Measurements from ENCODE around the gene RGMB. TPM values are rescaled to one million over a fixed set of nuclear protein-coding genes. Genes with fewer than 3 reads are reported as not detected.

Gene RGMB
- total and polyA plus RNA-seq, 2 of the 13 experiments (the other 11 are each of a cell fraction or from before 2014, with no cell fraction given), result 3.0 to 3.8 TPM

DNA sequence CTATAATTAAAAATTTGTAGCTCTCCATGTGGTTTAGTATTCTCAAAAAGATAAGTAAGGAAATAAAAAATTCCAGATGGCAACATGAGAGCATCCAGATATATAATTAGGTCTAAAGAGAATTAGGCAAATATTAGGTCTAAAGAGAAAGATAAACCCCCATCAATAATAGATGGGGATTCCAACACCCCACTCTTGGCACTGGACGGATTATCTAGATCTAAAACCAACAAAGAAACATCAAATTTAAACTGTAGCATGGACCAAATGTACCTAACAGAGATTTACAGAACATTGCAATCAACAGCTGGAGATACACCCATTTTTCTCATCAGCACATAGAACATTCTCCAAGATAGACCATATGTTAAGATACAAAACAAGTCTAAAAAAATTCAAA is 31.6 kb downstream of the RGMB start (continued):
- TF ChIP-seq AFF4 (CRISPR knock-in tag; IDR thresholded peaks at IDR 0.05), result no peak
- no peak for TF ChIP-seq ZNF205 (CRISPR knock-in tag; IDR thresholded peaks at IDR 0.05)
- TF ChIP-seq, protein P1, sequence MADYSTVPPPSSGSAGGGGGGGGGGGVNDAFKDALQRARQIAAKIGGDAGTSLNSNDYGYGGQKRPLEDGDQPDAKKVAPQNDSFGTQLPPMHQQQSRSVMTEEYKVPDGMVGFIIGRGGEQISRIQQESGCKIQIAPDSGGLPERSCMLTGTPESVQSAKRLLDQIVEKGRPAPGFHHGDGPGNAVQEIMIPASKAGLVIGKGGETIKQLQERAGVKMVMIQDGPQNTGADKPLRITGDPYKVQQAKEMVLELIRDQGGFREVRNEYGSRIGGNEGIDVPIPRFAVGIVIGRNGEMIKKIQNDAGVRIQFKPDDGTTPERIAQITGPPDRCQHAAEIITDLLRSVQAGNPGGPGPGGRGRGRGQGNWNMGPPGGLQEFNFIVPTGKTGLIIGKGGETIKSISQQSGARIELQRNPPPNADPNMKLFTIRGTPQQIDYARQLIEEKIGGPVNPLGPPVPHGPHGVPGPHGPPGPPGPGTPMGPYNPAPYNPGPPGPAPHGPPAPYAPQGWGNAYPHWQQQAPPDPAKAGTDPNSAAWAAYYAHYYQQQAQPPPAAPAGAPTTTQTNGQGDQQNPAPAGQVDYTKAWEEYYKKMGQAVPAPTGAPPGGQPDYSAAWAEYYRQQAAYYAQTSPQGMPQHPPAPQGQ (CRISPR knock-in tag; IDR thresholded peaks at IDR 0.05; ENCODE audit: borderline replicate concordance), result no peak
- TF ChIP-seq KMT2A (CRISPR knock-in tag; IDR thresholded peaks at IDR 0.05), result no peak
- TF ChIP-seq KDM4B (CRISPR knock-in tag; IDR thresholded peaks at IDR 0.05), result no peak
- TF ChIP-seq WIZ (CRISPR knock-in tag; IDR thresholded peaks at IDR 0.05), result no peak
- TF ChIP-seq IRX3 (CRISPR knock-in tag; IDR thresholded peaks at IDR 0.05; ENCODE audit: borderline replicate concordance, low read depth), result no peak
- no peak for TF ChIP-seq FOSL2 (CRISPR knock-in tag; IDR thresholded peaks at IDR 0.05)

DNA sequence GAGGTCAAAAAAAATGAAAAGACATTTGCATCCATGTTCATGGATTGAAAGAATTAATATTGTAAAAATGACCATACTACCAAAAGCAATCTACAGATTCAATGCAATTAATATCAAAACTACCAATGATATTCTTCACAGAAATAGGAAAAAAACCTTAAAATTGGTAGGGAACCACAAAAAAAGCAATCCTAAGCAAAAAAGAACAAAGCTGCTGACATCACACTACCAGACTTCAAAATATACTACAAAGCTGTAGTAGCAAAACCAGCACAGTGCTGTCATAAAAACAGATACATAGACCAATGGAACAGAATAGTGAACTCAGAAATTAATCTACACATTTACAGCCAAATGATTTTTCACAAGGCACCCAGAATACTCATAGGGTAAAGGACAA is 34.3 kb downstream of the RGMB start:
- Histone ChIP-seq H2AFZ (ENCODE audit: low read length) (no peak overlapping the region), H3K9ac (ENCODE audit: insufficient read depth, low read depth, low read length) (no peak overlapping the region), H3K79me2 (ENCODE audit: insufficient read depth, low read length) (no peaks in the 10 kb centered on the region), H3K4me3 (replicated peaks in 1 of 3; ENCODE audit: insufficient read depth in 1 of 3, low read depth in 2 of 3, low read length in 3 of 3) (no peak overlapping the region), H3K27ac (ENCODE audit: extremely low read length, insufficient read depth, low read length) (no peak overlapping the region), H4K20me1 (ENCODE audit: insufficient read depth, low read length) (no peaks in the 10 kb centered on the region), H3K27me3 (ENCODE audit: control insufficient read depth in 1 of 2, insufficient read depth in 2 of 2, low read length in 2 of 2) (no peaks in the 10 kb centered on the region), H3K36me3 (replicated peaks in 1 of 2; ENCODE audit: control insufficient read depth in 1 of 2, insufficient read depth in 2 of 2, low read length in 2 of 2) (no peaks in the 10 kb centered on the region), H3K9me3 (ENCODE audit: low read length) (peaks cover 22% of the 10 kb centered on the region), H3K4me1 (ENCODE audit: insufficient read depth, low read length) (no peaks in the 10 kb centered on the region), H3K4me2 (ENCODE audit: low read depth, low read length) (no peak overlapping the region)
- ChIA-PET POLR2A (no interaction called here), CTCF (ENCODE audit: low intra/inter-chr PET ratio, low total read pairs) (no interaction called here)
- intact Hi-C loops (cut with micrococcal nuclease; ENCODE audit: unreplicated experiment), result no loop called here
- in situ Hi-C loops (cut with HindIII; ENCODE audit: extremely low pct_ligation_motif_present, low pct_unique_long_range_greater_than_20kb), result no loop called here
- no TSS peak for BruUV-seq (replicated peaks)
- TF ChIP-seq MAFK (conservative IDR thresholded peaks at IDR 0.05 in 1 of 2, IDR thresholded peaks at IDR 0.05 in 1 of 2; ENCODE audit: low read length in 2 of 2) (peak in 1 of 2 experiments; percentile 55; a peak in 2 of 4 replicates), MAFF (IDR thresholded peaks at IDR 0.05; ENCODE audit: low read depth, low read length) (0 out of 2 replicates have a peak, but pooled peaks have one; percentile 25), KLF11 (CRISPR knock-in tag; IDR thresholded peaks at IDR 0.05) (no peak)
- ATAC-seq (no peak), DNase-seq (ENCODE audit: low spot score) (no peak), FAIRE-seq (no peak)

Data from HepG2 (cell line).